Muscle layer of duodenum (tissue), 2 donors: ENCODE results near the gene PLCD3.

Source experiments
- H3K27ac ChIP-seq: one replicate; pipeline ENCODE4 v1.7.0; 2013; ENCODE audit warnings: mild to moderate bottlenecking, low read length
- H3K27me3 ChIP-seq: one replicate; pipeline ENCODE4 v1.7.0; 2013; ENCODE audit warnings: low read depth, mild to moderate bottlenecking, control low read depth, low read length
- H3K36me3 ChIP-seq, 2 donors: one replicate each; pipeline ENCODE4 v1.7.0; 2013; ENCODE audit warnings: low read length in 2 of 2, control low read depth in 1 of 2, mild to moderate bottlenecking in 1 of 2; ENCODE audit not compliant: insufficient read depth in 2 of 2, control insufficient read depth in 1 of 2
- H3K4me1 ChIP-seq, 2 donors: one replicate each; pipeline ENCODE4 v1.7.0; 2013; ENCODE audit warnings: low read length in 2 of 2, mild to moderate bottlenecking in 2 of 2, control low read depth in 1 of 2, moderate library complexity in 1 of 2; ENCODE audit not compliant: insufficient read depth in 2 of 2, control insufficient read depth in 1 of 2
- H3K4me3 ChIP-seq, 2 donors: one replicate each; pipeline ENCODE4 v1.7.0; 2013; ENCODE audit warnings: low read length in 2 of 2, low read depth in 1 of 2, mild to moderate bottlenecking in 1 of 2
- H3K9me3 ChIP-seq, 2 donors: one replicate each; pipeline ENCODE4 v1.7.0; 2013; ENCODE audit warnings: low read length in 2 of 2, control low read depth in 1 of 2, mild to moderate bottlenecking in 1 of 2; ENCODE audit not compliant: control insufficient read depth in 1 of 2
- donor health status: healthy.

Gene PLCD3

DNA sequence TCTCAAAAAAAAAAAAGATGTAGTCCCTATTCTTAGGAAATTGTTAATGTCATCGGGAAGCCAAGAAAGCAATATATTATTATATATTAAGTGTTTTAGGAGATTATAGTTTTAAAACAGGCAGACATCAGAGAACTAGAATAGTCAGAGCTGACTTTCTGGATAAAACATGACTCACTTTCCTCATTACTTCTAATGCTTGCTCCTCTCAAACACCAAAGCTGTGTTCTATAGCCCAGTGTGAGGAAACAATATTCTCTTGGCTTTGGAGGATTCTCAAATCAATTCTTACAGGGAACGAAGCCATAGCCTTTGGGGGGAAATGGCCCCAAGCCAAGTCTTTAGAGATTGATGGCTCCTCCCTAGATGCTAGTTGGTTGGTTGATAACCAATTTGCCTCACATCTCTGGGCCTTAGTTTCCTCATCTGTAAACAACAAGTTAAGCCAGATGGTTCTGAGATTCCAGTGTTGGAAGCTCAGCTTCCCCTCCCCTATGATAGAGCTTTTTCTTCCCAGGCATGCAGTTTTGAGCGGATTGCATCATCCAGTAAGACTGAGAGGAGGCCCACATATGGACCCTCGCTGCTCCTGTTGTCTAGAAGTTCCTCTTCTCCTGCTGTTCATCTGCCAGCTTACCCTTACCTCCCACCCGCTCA is 58.8 kb downstream of the PLCD3 start:
- H3K27me3 ChIP-seq = no peaks in the 10 kb centered on the region
- no peak overlapping the region for H3K27ac ChIP-seq
- H3K9me3 ChIP-seq = no peaks in the 10 kb centered on the region
- H3K4me1 ChIP-seq = peaks cover 5 to 11% of the 10 kb centered on the region in 2 donors
- H3K4me3 ChIP-seq = no peak overlapping the region
- peaks cover 9 to 19% of the 10 kb centered on the region in 2 donors for H3K36me3 ChIP-seq

DNA sequence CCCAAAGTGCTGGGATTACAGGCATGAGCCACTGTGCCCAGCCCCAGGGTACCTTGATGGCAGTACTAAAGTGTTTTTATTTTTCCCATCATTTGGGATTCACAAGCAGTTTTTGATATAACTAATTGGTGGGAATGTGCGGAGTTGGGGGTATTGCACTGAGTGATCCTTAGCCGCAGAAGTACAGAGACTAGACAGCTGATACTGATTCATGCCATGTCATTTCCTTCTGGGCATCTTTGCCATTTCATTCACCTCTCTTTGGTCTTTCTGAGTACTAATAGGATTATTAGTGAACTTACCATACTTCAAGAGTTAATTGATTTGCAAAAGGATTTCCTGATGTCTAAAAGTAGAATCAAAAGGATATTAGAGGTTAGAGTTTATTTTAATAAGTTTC is 61.5 kb downstream of the PLCD3 start:
- Histone ChIP-seq H3K27ac (no peak overlapping the region), H3K9me3 (no peaks in the 10 kb centered on the region), H3K36me3 (peaks cover 9 to 19% of the 10 kb centered on the region in 2 donors), H3K27me3 (no peaks in the 10 kb centered on the region), H3K4me1 (peaks cover 5 to 10% of the 10 kb centered on the region in 2 donors), H3K4me3 (no peak overlapping the region)

GRCh38 chr17:45070001-45070400 is 62.3 kb downstream of the PLCD3 start:
- no peak overlapping the region for H3K27ac ChIP-seq
- peaks cover 9 to 19% of the 10 kb centered on the region in 2 donors for H3K36me3 ChIP-seq
- no peaks in the 10 kb centered on the region for H3K9me3 ChIP-seq
- no peaks in the 10 kb centered on the region for H3K27me3 ChIP-seq
- peaks cover 5 to 11% of the 10 kb centered on the region in 2 donors for H3K4me1 ChIP-seq
- H3K4me3 ChIP-seq = no peak overlapping the region

GRCh38 chr17:45067637-45068036 is 64.7 kb downstream of the PLCD3 start:
- H3K27me3 ChIP-seq = no peaks in the 10 kb centered on the region
- no peaks in the 10 kb centered on the region for H3K9me3 ChIP-seq
- peaks cover 1 to 25% of the 10 kb centered on the region in 2 donors for H3K4me1 ChIP-seq
- peaks cover 9 to 15% of the 10 kb centered on the region in 2 donors for H3K36me3 ChIP-seq
- H3K27ac ChIP-seq = no peak overlapping the region
- no peak overlapping the region for H3K4me3 ChIP-seq

GRCh38 chr17:45063198-45063597 is 69.1 kb downstream of the PLCD3 start:
- no peak overlapping the region for H3K27ac ChIP-seq
- H3K4me3 ChIP-seq = no peak overlapping the region
- H3K4me1 ChIP-seq = peaks cover 5 to 43% of the 10 kb centered on the region in 2 donors

DNA sequence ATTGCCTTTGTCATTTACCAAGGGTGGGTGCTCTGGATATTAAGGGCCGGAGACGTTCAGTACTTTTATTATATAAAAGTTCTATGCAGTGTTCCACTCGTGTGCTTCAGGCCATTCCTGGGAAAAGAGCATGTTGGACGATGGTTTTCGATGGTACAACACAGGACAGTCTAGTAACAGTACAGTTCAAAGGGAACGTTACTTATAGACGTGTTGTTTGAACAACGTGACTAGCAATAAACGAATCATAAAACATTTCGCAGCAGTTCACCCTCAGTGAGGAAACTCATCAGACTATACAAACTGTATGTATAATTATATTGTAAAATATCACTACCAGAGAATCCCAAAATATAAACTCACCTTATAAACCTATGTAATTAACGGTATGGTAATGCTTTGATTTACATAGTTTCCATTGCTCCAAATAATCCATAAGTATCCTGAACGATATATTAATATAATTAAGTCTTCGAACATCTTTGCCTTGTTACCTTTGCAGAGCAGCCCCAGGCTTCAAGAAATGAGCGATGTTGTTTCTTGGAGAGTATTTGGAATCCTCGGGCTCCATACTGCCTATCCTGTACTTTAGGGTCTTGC is 70.6 kb downstream of the PLCD3 start:
- Histone ChIP-seq H3K27ac (peak overlapping the region; percentile 97), H3K27me3 (no peaks in the 10 kb centered on the region), H3K4me1 (peaks cover 5 to 43% of the 10 kb centered on the region in 2 donors), H3K4me3 (peak overlapping the region; percentile 86 to 88), H3K36me3 (peaks cover 0 to 3% of the 10 kb centered on the region in 2 donors), H3K9me3 (no peaks in the 10 kb centered on the region)

More at GRCh38 chr17:45063198-45063597, 69.1 kb downstream of the PLCD3 start:
- H3K27me3 ChIP-seq = no peaks in the 10 kb centered on the region
- peaks cover 0 to 3% of the 10 kb centered on the region in 2 donors for H3K36me3 ChIP-seq
- H3K9me3 ChIP-seq = no peaks in the 10 kb centered on the region

GRCh38 chr17:45060797-45061605 is 71.3 kb downstream of the PLCD3 start, which contains the start of gene NMT1:
TSS of gene NMT1 (plus strand) at chr17:45061317. CDS start at chr17:45061330, 13 bp downstream.
- peaks cover 0 to 3% of the 10 kb centered on the region in 2 donors for H3K36me3 ChIP-seq
- H3K27ac ChIP-seq = peak within 1 kb of the TSS; percentile 97
- H3K9me3 ChIP-seq = no peaks in the 10 kb centered on the region
- peaks cover 5 to 40% of the 10 kb centered on the region in 2 donors for H3K4me1 ChIP-seq
- no peaks in the 10 kb centered on the region for H3K27me3 ChIP-seq
- H3K4me3 ChIP-seq = peak within 1 kb of the TSS; percentile 86 to 88

DNA sequence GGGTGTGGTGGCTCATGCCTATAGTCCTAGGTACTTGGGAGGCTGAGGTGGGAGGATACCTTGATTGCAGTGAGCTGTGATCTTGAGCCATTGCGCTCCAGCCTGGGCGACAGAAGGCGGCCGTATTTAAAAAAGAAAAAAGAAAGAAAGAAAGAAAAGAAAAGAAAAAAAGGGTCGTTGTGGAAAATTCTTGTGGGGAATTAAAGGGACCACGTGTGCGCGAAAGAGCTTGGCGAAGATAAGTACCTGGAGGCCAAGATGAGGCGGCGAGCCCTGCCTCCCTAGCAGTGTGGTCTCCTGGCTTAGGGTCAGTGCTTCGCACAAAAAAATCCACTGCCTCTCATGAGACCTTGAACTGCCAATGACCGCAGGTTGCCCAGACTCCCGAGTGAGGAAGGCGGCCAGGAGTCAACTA is 71.9 kb downstream of the PLCD3 start:
- Histone ChIP-seq H3K27ac (peak overlapping the region; percentile 97), H3K9me3 (no peaks in the 10 kb centered on the region), H3K4me3 (peak overlapping the region; percentile 86 to 88), H3K4me1 (peaks cover 5 to 40% of the 10 kb centered on the region in 2 donors), H3K36me3 (peaks cover 0 to 3% of the 10 kb centered on the region in 2 donors), H3K27me3 (no peaks in the 10 kb centered on the region)
